HG03280 (cell line): ENCODE results near the gene LRRC28.

ENCODE experiments used
- ATAC-seq: cut with Tn5 transposase; IDR thresholded peaks from one replicate; pipeline ENCODE4 v1.9.1; 2021; ENCODE audit warnings: mild to moderate bottlenecking, moderate library complexity; ENCODE audit not compliant: unreplicated experiment

LRRC28 gene

DNA sequence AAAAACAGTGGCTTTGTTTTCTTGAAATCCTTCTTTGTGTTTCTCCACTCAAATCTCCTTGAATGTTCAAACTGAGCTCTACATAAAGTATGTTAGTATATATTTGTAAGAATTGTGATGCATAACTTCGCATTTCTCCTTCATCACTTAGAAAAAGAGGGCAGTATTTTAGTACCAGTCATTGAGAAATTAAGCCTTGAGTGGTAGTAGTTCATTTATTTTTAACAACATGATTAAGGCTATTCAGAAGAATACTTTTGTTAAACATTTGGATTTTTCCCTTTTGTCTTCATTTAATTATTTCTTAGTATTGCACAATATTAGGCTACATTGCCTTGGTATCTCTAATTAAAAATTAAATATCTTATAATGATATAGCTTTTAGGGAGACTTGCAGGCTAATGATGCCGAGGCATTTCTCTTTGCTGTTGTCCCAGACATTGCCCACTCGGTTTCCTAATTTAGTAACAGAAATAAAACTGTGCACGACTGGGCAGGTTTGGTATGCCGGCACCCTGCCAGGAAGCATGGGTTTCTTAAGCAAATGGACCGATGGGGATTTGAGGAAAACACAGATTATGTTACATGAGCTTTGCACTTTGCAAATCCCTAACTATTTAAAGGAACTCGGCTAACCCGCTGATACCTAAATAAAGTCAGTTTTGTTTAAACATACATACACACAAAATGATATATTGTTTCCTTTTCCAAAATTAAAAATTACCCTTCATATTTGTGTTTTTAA lies 54.7 kb downstream of the LRRC28 start:
- no peak for ATAC-seq

GRCh38 chr15:99306694-99307338 lies 55.5 kb downstream of the LRRC28 start:
- no peak for ATAC-seq

DNA sequence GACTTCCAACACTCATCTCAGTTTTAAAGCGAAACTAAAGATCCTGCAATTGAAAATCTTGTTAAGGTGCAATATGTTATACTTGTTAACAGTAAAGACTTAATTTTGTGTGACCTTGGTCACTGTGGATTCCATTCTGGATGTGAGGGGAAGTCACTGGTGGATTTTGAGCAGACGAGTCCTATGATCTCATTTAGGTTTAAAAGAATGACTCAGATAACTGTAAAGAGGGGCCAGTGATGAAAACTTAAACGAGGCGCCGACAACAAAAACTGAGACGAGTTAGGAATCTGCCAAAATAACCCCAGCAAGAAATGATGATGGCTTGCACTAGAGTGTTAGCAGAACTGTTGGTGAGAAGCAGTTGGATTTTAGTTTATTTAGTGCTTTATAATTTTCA lies 56.5 kb downstream of the LRRC28 start:
- ATAC-seq = no peak

- no peak for ATAC-seq
Measured at GRCh38 chr15:99310745-99311144, 59.5 kb downstream of the LRRC28 start.

- ATAC-seq = no peak
Measured at GRCh38 chr15:99312228-99312627, 60.9 kb downstream of the LRRC28 start.

- no peak for ATAC-seq
Measured at GRCh38 chr15:99312794-99313193, 61.5 kb downstream of the LRRC28 start.

DNA sequence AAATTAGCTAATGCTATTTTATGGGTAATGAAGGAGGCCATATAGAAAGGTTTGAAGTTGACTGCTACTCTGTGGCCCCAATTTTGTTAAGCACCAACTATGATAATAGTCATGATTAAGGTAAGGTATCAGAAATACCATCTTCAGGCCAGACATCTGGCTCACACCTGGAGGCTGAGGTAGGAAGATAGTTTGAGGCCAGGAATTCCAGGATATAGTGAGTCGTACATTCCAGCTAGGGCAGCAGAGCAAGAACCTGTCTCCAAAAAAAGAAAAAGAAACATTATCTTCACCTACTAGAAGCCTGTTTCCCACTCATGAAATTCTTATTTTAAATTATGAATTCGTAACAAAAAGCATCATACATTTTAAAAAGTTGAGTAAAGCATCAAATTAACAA lies 64.4 kb downstream of the LRRC28 start:
- no peak for ATAC-seq

- ATAC-seq = no peak
Measured at GRCh38 chr15:99320374-99321215, 69.3 kb downstream of the LRRC28 start.

- no peak for ATAC-seq
Measured at GRCh38 chr15:99321468-99321867, 70.2 kb downstream of the LRRC28 start.

DNA sequence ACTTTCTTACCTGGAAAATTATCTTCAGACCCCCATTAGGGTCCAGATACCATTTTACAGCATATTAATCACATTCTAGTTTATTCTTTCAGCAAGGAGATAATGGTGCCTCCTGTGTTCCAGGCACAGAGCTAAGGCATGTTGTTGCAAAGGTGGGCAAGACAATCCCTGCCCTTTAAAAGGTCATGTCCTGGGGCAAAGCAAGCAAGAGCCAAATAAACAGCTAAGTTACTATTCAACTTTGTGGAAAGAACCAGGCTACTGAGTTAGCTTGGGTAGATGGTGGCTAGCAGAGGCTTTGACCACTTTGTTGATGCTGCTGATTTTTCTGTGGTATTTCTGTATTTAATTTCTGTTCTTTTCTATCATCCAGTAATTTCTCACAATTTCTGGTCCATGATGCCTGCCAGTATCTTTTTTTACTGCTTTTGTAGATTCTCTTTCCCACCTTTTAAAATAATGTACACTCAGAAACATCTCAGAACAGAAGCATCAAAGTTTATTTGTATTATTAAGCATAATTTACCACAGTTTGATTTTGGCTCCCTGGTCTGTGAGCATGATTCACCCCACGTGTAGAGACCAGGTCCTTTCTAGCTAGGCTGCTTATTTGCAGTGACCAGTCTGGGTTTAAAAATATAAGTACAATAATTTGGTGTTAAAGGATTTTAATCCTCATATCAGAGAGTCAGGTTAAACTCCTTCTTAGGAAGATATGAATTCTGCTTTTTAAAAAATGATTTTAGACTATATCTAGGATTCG lies 71.5 kb downstream of the LRRC28 start:
- ATAC-seq = no peak

DNA sequence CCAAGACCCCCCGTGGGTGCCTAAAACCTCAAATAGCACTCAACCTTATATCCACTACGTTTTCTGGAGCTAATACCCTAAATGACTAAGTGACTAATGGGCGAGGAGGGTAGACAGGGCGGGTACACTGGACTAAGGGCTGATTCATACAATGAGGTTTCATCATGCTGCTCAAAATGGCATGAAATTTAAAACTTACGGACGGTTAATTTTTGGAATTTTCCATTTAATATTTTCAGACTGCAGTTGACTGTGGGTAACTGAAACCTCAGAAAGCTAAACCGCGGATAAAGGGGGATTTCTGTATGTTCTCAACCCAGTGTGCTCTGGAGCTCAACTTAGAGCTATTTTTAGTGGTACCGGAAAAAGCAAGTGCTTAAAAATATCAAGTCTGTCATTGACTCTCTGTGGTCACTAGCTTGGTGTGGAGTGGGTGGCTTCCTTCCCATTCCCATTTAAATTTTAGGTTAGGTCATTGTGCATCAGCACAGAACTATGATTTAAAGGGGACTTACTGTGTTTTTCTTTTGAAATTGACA lies 72.9 kb downstream of the LRRC28 start:
- peak; percentile 70 for ATAC-seq

DNA sequence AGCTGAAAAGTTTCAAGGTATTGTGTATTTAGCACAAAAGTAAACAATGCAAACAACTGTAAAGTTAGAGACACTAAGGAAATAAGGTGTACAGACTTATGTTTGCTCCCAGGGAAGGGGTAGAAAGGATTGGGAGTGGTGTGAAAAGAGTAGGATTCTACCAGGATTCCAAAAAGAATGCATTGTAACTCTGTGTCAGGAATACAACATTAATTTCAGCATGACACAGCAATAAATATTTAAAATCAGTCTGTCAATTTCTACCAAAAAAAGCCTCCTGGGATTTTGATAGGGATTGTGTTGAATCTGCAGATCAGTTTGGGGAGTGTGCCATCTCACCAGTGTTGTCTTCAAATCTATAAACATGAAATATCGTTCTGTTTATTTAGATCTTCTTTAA lies 73.4 kb downstream of the LRRC28 start:
- no peak for ATAC-seq

DNA sequence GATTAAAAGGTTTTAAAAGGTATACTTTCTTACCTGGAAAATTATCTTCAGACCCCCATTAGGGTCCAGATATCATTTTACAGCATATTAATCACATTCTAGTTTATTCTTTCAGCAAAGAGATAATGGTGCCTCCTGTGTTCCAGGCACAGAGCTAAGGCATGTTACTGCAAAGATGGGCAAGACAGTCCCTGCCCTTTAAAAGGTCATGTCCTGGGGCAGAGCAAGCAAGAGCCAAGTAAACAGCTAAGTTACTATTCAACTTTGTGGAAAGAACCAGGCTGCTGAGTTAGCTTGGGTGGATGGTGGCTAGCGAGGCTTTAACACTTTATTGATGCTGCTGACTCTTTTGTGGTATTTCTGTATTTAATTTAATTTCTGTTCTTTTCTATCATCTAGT lies 75.0 kb downstream of the LRRC28 start:
- no peak for ATAC-seq

- no peak for ATAC-seq
Measured at GRCh38 chr15:99328106-99329072, 77.1 kb downstream of the LRRC28 start.

- no peak for ATAC-seq
Measured at GRCh38 chr15:99331381-99331780, 80.1 kb downstream of the LRRC28 start.

DNA sequence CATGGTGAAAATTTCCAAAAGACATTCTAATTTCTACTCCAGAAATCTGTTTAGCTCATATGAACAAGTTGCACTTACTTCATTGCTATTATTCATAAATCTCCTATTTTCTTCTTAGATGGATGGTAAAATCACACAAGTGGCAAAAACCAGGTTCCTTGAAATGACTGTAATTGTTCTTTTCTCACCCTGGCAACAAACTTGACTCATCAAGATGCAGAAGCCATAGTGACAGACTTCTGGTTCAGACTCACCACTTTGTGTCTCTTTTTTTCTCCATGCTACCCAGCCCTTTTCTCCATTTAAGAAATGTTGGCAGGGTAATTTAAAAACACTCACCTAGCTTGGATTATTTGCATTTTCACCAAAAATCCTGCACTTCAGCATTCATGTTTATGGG lies 82.1 kb downstream of the LRRC28 start:
- no peak for ATAC-seq

DNA sequence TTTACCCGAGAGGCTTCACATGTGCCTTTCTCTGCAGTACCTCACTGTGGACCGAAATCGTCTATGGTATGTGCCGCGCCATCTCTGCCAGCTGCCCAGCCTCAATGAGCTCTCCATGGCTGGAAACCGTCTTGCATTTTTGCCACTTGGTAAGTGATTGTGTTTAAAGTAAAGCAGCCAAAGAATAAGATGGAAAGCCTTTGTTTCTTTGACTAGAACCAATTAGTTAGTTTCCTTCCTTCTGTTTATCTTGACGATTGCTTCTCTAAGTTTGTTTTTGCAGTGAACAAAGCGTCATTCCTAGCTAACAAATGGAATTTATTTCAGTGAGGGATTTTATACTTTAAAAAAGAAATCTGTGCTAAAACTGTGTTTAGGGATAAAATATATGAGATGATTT lies 82.7 kb downstream of the LRRC28 start:
- no peak for ATAC-seq

- ATAC-seq = no peak
Measured at GRCh38 chr15:99335508-99335907, 84.2 kb downstream of the LRRC28 start.

DNA sequence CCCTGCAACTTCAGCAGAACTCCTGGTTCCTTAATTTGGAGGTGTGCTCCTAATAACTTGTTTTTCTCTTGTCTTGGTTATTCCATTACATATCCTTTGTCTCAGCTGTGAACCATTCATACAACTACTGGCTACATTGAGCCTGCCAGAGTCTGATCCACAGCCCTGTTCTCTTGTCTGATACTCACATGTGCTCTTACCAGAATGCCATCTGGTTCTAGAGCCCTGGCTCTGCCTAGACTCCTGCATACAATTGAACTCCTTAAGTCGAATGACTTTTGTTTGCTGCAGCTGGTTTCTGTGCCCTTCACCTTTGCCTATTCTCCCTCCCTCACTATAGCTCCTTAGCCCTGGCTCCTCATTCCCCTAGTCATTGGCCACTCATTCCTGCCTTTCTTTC lies 85.5 kb downstream of the LRRC28 start:
- ATAC-seq = no peak

DNA sequence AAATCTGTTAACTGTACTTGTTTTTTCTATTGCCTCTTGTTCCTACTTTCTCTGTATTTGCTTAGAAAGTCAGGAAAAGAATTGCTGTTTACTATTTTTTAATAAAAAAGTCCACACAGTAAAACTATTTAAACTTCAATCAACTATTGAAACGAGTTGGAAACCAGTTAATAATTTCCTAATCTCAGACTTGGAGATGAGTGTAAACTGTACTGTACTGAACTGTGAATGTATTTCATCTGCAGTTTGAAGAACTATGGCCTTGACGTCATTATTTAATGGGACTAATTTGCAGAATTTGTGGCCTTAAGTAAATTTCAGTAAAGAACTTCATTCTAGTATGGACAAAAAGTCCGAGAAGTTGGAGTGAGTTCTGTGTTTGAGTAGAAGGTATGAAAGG lies 89.1 kb downstream of the LRRC28 start:
- no peak for ATAC-seq
